ENCODE data around the gene EGFLAM.

Gene EGFLAM

DNA sequence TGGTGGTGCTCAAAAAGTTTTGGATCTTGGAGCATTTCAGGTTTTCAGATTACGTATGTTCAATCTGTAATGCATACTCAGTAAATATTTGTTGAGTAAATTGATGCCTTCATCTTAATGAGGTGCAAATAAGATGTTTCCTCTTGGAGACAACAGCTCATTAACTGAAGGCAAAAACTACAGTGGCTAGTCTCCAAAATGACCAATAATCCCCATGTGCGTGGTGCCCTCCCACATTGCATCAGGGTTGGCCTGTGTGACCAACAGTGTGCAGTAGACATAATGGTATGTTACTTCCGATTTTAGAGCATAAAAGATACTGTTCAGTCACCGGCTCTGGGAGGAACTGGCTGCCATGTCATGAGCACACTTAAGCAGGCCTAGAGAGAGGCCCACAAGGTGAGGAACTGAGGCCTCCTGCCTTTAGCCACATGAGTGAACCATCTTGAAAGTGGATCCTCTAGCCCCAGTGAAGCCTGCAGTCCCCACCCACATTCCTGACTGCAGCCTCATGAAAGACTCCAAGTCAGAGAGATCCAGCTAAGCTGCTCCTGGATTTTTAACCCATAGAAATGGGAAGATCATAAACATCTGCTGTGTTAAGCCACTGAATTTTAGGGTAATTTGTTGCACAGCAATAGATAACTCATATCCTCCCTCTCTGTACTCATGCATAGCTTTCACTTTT, 242.4 kb downstream of the EGFLAM start:
- H3K4me1 ChIP-seq (ENCODE audit: insufficient read depth, low read length, severe bottlenecking) = no peaks in the 10 kb centered on the region
- H3K9me2 ChIP-seq (ENCODE audit: low read depth, low read length) = no peaks in the 10 kb centered on the region
- H3K36me3 ChIP-seq (ENCODE audit: insufficient read depth, low read length) = no peaks in the 10 kb centered on the region
- H4K20me1 ChIP-seq (ENCODE audit: insufficient read depth, low read length) = no peaks in the 10 kb centered on the region
- no peak overlapping the region for H3K9ac ChIP-seq (ENCODE audit: low read length)
- no peaks in the 10 kb centered on the region for H3F3A ChIP-seq (ENCODE audit: insufficient read depth, low read length)
- no peaks in the 10 kb centered on the region for H3K79me2 ChIP-seq (ENCODE audit: insufficient read depth, low read length)
- H3K27me3 ChIP-seq (ENCODE audit: insufficient read depth, low read length) = no peaks in the 10 kb centered on the region
- TF ChIP-seq CTCF (IDR thresholded peaks at IDR 0.05; ENCODE audit: low read length) (no peak), EZH2 (IDR thresholded peaks at IDR 0.05; ENCODE audit: borderline replicate concordance, low read length) (no peak)
- no peak overlapping the region for H2AFZ ChIP-seq (ENCODE audit: low read length)
- H3K9me3 ChIP-seq (ENCODE audit: low read length) = no peaks in the 10 kb centered on the region
- no peak overlapping the region for H3K27ac ChIP-seq (ENCODE audit: low read depth, low read length, poor library complexity, severe bottlenecking)
- H3K4me3 ChIP-seq (ENCODE audit: low read depth, low read length, poor library complexity, severe bottlenecking) = no peak overlapping the region
- H3K4me2 ChIP-seq (ENCODE audit: low read length) = no peak overlapping the region

DNA sequence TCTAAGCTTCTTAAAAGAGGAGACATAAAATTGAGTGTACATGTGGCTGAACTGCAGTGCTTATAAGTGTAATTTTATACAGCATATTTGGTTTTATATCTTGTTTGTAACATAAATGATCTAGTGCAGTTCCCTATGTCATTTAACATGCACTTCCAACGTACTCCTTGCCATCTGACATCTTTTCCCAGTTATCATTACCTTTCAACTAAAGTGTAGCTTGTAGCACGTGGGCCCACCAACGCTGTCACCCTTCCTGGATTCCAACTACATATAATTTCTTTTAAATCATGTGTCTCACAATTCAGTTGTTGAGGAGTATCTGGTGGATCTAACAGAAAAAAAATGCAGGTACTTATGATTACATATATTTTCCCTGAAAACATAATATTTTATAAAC, 247.9 kb downstream of the EGFLAM start:
- H3K4me3 ChIP-seq (ENCODE audit: low read depth, low read length, poor library complexity, severe bottlenecking) = no peak overlapping the region
- H3K36me3 ChIP-seq (ENCODE audit: insufficient read depth, low read length) = no peaks in the 10 kb centered on the region
- H3K27me3 ChIP-seq (ENCODE audit: insufficient read depth, low read length) = no peaks in the 10 kb centered on the region
- no peak for TF ChIP-seq EZH2 (IDR thresholded peaks at IDR 0.05; ENCODE audit: borderline replicate concordance, low read length)
- TF ChIP-seq CTCF (IDR thresholded peaks at IDR 0.05; ENCODE audit: low read length) = no peak
- H3K4me2 ChIP-seq (ENCODE audit: low read length) = no peak overlapping the region
- no peaks in the 10 kb centered on the region for H3K9me2 ChIP-seq (ENCODE audit: low read depth, low read length)
- no peaks in the 10 kb centered on the region for H4K20me1 ChIP-seq (ENCODE audit: insufficient read depth, low read length)
- no peaks in the 10 kb centered on the region for H3K4me1 ChIP-seq (ENCODE audit: insufficient read depth, low read length, severe bottlenecking)
- H3K27ac ChIP-seq (ENCODE audit: low read depth, low read length, poor library complexity, severe bottlenecking) = no peak overlapping the region
- H3K9ac ChIP-seq (ENCODE audit: low read length) = no peak overlapping the region
- H3K9me3 ChIP-seq (ENCODE audit: low read length) = no peaks in the 10 kb centered on the region
- H3K79me2 ChIP-seq (ENCODE audit: insufficient read depth, low read length) = no peaks in the 10 kb centered on the region
- H3F3A ChIP-seq (ENCODE audit: insufficient read depth, low read length) = no peaks in the 10 kb centered on the region
- H2AFZ ChIP-seq (ENCODE audit: low read length) = no peak overlapping the region

- no peaks in the 10 kb centered on the region for H3K27me3 ChIP-seq (ENCODE audit: insufficient read depth, low read length)
- no peak overlapping the region for H3K4me3 ChIP-seq (ENCODE audit: low read depth, low read length, poor library complexity, severe bottlenecking)
- H3K4me1 ChIP-seq (ENCODE audit: insufficient read depth, low read length, severe bottlenecking) = no peaks in the 10 kb centered on the region
- no peaks in the 10 kb centered on the region for H3K9me2 ChIP-seq (ENCODE audit: low read depth, low read length)
- no peak overlapping the region for H3K9ac ChIP-seq (ENCODE audit: low read length)
- H2AFZ ChIP-seq (ENCODE audit: low read length) = no peak overlapping the region
- no peak overlapping the region for H3K27ac ChIP-seq (ENCODE audit: low read depth, low read length, poor library complexity, severe bottlenecking)
- H3K79me2 ChIP-seq (ENCODE audit: insufficient read depth, low read length) = no peaks in the 10 kb centered on the region
- no peaks in the 10 kb centered on the region for H3F3A ChIP-seq (ENCODE audit: insufficient read depth, low read length)
- H3K9me3 ChIP-seq (ENCODE audit: low read length) = no peaks in the 10 kb centered on the region
- no peaks in the 10 kb centered on the region for H3K36me3 ChIP-seq (ENCODE audit: insufficient read depth, low read length)
- no peak overlapping the region for H3K4me2 ChIP-seq (ENCODE audit: low read length)
- no peaks in the 10 kb centered on the region for H4K20me1 ChIP-seq (ENCODE audit: insufficient read depth, low read length)
- TF ChIP-seq EZH2 (IDR thresholded peaks at IDR 0.05; ENCODE audit: borderline replicate concordance, low read length) = no peak
- no peak for TF ChIP-seq CTCF (IDR thresholded peaks at IDR 0.05; ENCODE audit: low read length)
Measured at GRCh38 chr5:38509185-38509584, 250.8 kb downstream of the EGFLAM start.

Data from OCI-LY1 (cell line).